Ishikawa (cell line): Measurements from ENCODE around the gene LTBR.

Source experiments
- CEBPB ChIP-seq: IDR thresholded peaks from 2 replicates; pipeline ENCODE4 v1.6.1; 2012
- EGR1 ChIP-seq: IDR thresholded peaks from 2 replicates; pipeline ENCODE4 v1.6.1; 2012
- EP300 ChIP-seq: IDR thresholded peaks from 2 replicates; pipeline ENCODE4 v1.6.1; 2012; ENCODE audit warnings: borderline replicate concordance
- FOXM1 ChIP-seq: IDR thresholded peaks from 2 replicates; pipeline ENCODE4 v1.6.1; 2012; ENCODE audit warnings: low read depth, borderline replicate concordance
- MAX ChIP-seq: IDR thresholded peaks from 2 replicates; pipeline ENCODE4 v1.6.1; 2012
- NFIC ChIP-seq: IDR thresholded peaks from 2 replicates; pipeline ENCODE4 v1.6.1; 2012
- RAD21 ChIP-seq: IDR thresholded peaks from 2 replicates; pipeline ENCODE4 v1.6.1; 2012; ENCODE audit warnings: low read depth
- REST ChIP-seq: IDR thresholded peaks from 2 replicates; pipeline ENCODE4 v1.6.1; 2012; ENCODE audit warnings: low read depth, mild to moderate bottlenecking
- TAF1 ChIP-seq: IDR thresholded peaks from 2 replicates; pipeline ENCODE4 v1.6.1; 2012; ENCODE audit warnings: low read depth, mild to moderate bottlenecking
- TEAD4 ChIP-seq: IDR thresholded peaks from 2 replicates; pipeline ENCODE4 v1.6.1; 2012
- USF1 ChIP-seq: IDR thresholded peaks from 2 replicates; pipeline ENCODE4 v1.6.1; 2012
- YY1 ChIP-seq: IDR thresholded peaks from 2 replicates; pipeline ENCODE4 v1.6.1; 2012; ENCODE audit warnings: low read depth

- peak; percentile 93; the same call in 1 of the 2 replicates for TF ChIP-seq EP300
- TF ChIP-seq NFIC, result peak; percentile 79
- TF ChIP-seq USF1, result peak; percentile 64
- TF ChIP-seq REST, result no peak
- TF ChIP-seq YY1, result peak; percentile 29; the same call in 1 of the 2 replicates
- peak; percentile 71 for TF ChIP-seq TEAD4
- TF ChIP-seq MAX, result peak; percentile 63
- TF ChIP-seq CEBPB, result peak; percentile 56; the same call in 1 of the 2 replicates
- no peak; the same call in 1 of the 2 replicates for TF ChIP-seq RAD21
- peak; percentile 35; the same call in 1 of the 2 replicates for TF ChIP-seq EGR1
- peak; percentile 40; the same call in 1 of the 2 replicates for TF ChIP-seq TAF1
- TF ChIP-seq FOXM1, result peak; percentile 91
Measured at GRCh38 chr12:6370994-6371754, 12.8 kb upstream of the LTBR start.
